NT2/D1 (cell line): ENCODE data around the gene CNKSR3.

Source experiments
- YY1 ChIP-seq: IDR thresholded peaks from 2 replicates; pipeline ENCODE4 v1.6.1; 2011; ENCODE audit not compliant: insufficient read length, insufficient read depth
- ZNF274 ChIP-seq: IDR thresholded peaks from 2 replicates; pipeline ENCODE4 v1.6.1; 2011; ENCODE audit warnings: mild to moderate bottlenecking, low read depth, low read length

- TF ChIP-seq YY1 (no peak), ZNF274 (no peak)
These were observed 34.0 kb downstream of the CNKSR3 start for GRCh38 chr6:154476494-154476893.
